ENCODE measurements around the gene PDE4B.

The PDE4B gene

DNA sequence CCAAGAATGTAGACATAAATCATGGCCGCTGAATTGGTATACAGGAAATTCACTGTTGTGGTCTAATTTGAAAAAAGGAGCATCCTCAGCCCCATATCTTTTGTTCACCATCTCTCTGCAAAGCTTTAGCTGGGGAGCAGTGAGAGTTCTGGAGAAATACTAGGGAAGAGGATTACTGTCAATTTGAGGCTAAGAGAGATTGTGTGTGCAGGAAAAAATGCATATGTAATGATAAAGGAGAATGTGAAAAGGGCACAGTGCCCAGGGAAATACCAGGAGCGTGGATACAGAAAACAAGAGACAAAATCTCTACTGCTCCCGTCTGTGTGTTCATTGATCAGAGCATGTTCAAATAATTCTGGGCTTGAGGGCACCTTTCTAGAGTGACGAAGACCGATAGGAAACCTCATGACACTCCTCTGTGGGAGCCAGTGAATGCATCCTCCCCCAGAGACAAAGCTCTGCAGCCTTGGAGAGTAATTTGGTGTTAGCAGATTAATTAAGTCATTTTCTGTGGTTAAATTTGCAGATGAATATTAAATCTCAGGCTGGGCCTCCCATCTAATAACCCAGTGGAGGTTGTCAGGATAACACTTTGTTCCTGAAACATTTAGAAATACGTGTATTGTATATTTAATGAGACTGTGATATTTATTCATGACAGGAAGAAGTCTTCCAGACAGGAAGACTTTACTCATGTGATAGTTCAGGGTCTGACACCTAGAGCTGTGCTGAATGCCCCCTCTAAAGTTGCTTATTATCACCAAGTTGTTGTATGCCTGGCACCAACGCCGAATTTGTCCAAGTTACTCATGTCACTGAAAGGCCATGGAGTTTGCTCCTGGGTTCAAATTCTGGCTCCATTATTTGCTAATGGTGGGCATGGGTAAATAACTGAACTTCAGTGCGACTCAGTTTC, 453.9 kb downstream of the PDE4B start:
- DNase-seq, result no peak

DNA sequence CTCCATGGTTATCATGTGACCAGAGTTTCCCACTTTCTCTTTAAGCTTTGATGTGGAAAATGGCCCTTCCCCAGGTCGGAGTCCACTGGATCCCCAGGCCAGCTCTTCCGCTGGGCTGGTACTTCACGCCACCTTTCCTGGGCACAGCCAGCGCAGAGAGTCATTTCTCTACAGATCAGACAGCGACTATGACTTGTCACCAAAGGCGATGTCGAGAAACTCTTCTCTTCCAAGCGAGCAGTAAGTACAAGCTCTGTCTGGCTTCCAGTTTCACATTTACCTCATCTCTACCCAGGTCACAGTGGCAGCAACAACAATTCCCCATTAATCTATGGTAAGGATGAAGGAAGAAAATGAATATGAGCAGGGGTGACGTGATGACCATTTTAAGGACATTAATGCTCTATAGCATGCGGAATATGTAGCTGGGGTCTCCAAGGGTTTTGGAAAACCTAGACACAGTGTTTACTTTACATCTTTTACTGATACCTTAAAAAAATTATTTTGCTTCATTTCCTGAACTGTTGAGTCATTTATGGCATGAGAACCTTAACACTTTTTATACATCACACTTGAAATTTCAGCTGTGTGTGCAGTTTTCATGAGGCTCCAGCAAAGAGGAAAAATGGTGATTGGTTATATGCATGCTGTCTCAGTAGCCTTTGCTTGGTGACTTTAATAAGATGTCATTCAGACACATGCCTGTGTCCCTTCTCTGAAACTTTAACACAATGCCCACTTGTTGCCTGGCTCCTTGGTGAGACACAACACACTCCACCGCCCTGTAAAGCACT, 454.9 kb downstream of the PDE4B start:
- no peak for DNase-seq

DNA sequence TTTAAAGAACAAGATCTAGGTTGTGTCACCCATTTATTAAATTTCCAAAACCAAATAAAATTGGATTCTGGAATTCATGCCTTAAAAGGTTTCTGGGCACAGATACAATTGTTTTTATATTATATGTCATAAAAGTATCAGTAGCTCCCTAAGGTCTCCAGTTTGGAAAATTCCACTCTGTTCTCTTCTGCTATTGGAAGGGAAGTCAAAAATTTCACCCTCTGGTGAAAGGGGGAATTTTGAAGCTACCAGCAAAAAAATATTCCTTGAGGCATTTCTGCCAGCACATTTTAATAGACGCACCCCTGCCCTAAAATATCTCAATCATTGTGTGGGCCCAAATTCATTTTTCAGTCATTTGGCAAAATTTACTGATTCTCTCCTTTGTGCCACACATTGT, 455.6 kb downstream of the PDE4B start:
- DNase-seq, result no peak

DNA sequence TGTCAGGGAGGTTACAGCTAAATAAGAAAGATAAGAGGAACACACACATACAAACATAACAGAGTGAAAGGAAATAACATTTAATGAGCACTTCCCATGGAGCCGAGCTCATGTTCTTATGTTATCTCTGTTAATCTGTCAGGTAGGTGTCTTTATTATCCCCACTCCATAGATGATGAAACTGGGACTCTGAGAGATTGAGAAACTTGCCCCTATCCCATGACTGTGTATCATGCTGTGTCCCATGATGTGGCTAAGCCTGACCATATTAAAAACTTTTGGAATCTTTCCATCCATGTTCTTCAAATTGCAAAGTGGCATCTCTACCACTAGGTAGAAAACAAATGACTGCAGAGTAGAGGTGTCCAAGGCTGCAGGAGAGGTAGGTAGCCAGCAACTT, 456.1 kb downstream of the PDE4B start:
- DNase-seq, result no peak

DNA sequence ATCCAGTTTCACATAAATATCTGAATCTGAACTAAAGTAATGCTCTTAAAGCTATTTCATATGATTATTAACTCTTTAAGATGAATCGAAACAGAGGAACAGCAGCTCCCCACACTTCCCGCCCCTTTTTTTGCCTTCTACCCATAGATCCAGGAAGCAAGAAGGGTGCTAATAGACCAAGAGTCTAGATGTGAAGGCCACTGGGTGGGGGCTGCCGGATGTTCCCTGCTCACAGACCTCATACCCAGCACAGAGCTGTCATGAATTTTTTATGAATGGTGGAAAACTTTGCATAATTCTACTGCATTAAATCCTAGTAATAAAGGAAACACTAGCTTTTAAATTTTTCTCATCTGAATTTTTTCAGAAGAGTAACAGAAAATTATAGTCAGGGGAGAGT, 457.4 kb downstream of the PDE4B start:
- DNase-seq, result no peak

DNA sequence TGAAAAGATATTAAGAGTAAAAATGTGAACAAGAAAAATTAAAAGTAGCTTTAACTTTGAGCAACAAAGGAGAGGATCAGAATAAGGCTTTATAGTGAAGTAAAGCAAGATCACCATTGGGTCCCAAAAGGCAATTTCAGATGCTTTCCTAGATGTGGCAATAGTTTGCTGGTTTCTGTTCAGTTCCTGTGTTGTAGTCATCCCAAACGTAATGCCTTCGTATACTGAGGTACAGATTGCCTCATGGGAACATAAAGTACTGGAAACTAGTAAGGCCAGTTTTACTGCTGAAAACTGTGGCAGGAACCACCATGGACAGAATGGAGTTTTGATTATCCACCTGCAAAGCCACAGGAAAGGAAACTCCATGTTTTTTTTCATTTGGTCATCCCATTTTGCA, 457.8 kb downstream of the PDE4B start:
- DNase-seq, result no peak

DNA sequence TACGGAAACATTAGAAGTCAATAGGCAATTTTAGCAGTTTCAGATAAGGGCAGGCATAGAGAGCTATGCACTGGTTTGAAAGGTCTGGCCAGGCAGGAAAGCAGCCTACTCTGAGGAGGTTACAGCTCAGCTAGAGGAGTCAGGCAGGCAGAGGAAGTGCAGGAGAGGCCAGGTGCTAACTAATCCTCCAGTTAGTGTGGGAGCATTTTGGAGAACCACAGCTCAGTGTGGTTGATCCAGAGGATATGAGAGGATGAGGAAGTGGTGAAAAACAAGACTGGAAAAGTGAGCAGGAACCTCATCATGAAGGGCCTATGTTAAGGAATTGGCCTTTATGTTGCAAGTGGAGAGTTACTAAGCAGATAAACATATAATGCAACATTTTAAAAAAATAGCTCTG, 458.9 kb downstream of the PDE4B start:
- no peak for DNase-seq

DNA sequence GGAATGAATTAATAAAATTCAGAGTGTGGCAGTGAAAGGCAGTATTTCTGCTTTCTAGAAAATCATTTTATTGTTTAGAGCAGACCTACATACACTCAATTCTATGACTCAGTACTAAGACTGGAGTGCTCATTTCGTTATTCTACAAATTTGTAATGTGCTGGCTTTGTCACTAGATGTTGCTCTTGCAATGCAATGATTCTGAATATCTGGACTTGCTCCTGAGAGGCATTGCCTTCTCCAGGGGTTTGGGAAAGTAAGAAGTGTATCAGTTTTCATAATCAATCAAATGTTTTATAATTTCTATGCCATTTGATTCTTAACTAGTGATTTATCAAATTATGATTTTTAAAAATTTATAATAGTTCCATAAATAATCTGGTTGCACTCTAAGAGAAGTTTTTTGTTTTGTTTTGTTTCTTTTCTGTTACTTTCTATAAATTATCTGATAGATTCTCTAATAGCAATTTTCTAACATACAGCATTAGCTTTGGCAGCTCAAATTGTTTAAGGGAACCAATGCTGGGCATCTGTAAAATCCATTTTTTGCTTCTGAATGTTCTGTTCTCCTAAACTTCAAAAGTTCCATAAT, 460.7 kb downstream of the PDE4B start:
- no peak for DNase-seq

DNA sequence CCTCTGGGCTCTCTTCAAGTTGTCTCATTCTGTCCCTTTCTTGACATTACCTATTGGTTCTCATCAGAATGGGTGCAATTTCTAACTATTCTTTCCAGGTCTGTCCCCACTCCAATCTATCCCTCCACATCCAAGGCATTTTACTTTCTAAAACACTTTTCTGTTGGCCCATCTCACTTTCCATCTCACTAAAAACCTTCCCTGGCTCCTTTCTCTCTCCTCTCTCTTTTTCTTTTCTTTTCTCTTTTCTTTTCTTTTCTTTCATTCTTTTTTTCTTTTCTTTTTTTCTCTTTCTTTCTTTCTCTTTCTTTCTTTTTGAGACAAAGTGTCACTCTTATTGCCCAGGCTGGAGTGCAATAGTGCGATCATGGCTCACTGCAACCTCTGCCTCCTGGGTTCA, 462.1 kb downstream of the PDE4B start:
- DNase-seq, result no peak

DNA sequence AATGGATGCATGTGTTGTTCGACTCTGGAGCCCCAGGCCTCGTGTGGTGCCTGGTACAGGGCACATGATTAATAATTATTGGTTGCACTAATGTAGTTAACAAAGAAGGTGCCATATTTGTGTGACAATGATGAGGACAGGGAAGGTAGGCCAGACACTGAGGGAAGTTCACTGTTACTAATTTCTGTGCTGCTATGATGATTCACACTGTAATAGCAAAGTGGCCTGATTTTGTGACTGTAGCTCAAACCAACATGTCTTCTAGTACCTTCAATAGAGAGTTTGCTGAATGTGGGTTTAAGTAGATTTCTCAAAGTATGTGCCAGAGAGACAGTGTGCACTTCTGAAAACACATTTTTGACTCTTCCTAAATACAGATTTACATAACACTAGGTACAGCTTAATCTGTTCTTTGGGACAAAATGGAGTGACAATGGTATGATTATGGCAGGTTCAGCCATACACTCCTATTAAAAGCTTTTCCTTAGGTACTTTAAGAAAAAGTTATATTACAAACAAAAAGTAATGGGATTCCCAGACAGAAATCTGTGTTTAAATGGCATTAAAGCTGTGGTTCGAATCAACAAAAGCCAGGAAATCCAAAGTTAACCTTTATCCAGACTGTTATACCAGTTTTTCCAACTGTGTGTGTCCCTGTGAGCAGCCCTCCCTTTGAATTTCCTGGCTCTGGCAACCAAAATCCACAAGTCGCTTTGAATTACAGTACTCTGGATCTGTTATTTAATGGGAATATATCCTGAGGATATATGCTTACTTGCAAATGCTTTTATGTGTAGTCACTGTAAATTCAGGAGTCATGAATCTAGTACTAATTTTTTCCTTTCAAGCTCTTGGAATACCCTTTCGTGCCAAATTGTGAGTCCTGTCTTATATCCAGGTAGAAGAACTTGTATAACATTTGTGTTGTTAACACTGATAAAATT, 464.2 kb downstream of the PDE4B start:
- no peak for DNase-seq

DNA sequence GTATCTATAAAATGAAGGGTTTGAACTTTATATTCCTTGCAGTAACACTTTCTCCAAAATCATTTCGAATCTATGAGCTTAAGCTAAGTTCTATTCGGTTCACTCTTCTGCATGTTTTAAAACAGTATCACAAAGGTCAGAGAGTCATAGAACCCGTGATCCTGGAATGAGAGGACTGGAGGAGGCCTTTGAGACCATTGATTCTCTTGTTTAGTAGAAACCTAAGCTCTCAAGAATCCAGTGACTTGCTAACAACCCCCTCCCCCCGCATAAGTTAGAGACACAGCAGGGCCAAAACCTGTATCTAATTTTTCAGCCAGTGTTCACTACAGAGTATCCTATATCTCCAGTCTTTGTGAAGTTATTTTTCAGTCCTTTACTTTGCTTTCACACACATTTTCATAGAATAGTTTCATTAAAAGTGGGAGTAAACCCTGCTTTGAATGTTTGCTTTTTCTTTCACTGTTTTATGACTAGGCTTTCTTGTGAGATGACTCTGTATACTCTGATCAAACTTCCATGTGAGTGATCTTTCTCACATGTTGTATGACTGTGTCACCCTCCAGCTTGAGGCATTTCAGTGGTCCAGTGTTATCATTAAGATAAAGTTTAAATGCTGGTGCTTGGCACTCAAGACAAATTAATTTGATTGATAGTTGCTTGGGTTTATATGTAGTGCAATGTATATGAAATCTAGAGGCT, 465.9 kb downstream of the PDE4B start:
- no peak for DNase-seq

DNA sequence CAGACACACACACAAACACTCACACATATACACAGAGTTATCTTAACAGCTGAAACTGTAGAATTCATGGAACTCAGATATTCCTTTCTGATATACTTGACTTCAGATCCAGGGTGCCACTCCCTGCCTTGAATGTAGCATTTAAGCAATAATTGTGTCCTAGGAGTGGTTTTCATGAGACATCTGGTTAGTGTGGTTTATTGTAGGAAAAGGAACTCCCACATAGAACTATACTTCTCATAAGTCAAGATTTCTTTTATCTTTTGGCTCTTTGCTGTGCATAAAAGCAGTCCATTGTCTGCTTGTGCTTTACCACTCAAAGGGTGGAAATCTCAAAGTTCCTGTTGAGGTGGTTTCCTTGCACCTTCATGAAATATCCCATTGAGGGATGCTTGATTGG, 468.7 kb downstream of the PDE4B start:
- DNase-seq, result no peak

DNA sequence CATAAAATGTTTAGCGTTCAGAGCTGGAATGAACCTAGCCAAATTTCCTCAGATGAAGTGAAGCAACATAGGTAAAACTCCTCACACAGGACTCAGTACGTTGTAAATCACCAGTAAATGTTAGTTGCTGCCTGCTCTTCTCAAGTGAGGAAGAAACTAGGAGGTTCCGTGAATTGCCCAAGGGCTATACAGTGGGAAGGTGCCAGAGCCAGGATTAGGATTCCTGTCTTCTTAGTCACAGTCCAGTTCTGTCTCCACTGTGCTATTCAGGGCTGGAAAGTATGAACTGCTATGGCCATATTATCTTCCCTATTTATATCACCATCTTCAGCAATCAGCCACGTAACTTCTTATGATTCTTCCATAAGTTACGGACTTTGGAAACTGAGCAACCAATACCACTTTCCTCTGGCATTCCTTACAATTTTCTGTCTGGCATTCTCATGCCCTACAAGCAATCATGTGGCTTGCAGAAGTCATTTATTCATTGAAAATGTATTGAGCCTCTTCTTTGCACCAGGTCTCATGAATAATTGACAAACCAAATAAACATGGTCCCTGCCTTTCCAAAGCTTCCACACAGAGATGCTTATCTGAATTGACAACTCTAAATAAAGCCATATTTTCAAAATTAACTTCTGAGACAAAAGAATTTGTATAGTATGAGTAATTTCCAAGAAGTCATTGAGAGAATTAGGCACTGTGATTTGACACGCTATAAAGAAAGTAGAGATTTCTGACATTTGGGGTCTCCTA, 469.7 kb downstream of the PDE4B start:
- no peak for DNase-seq

DNA sequence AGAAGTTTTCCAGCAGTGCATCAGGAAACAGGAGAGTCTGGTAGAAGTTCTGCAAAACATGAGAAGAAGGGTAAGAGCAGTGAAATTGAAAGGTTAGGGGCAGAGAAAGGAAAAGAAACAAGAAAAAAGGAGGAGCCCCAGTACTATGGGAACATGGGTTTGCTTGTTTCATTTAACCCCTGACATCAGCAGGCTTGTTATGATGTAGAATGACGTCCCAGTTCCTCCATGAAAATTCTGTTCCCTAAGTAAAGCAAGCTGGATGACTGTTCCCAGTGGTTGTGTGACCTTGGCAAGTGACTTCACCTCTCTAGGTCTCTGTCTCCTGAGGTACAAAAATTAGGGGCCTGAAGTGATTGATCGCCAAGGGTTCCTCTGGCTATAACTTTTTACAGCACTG, 472.6 kb downstream of the PDE4B start:
- no peak for DNase-seq

DNA sequence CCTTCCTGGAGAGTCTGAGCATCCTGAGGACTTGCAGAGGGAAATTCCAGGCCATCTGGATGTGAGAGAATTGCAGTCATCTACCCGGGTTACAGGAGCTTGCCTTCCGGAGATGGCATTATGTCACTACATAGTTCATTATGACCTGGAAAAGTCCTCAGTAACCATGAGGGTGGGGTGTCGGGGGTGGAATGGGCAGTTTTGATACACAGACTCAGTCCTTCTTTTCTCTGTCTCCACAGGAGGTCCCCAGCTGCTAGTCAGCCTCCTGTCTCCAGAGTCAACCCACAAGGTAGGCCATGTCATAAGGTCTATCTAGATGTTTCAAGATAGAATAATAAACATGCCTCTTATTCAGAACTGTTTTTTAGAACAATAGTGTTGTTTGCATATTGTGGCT, 473.1 kb downstream of the PDE4B start:
- no peak for DNase-seq

DNA sequence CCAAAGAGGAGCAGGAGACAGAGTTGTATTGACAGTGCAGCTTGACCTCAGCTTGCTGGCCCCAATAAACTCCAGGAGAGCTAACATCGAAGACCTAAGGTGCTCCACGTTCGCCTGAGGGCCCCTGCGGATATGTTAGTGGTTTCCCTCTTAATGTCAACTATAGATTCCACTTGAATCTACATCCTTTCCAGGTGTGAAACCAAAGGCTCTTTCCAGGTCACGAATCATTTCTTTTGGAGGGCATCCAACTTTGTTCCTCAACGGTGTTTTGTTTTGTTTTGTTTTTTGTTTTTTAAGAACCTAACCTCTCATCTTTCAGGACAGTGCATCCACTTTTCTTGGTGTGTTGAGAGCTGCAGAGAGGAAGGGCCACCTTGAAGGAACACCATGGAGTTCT, 473.7 kb downstream of the PDE4B start:
- DNase-seq, result peak; percentile 31

DNA sequence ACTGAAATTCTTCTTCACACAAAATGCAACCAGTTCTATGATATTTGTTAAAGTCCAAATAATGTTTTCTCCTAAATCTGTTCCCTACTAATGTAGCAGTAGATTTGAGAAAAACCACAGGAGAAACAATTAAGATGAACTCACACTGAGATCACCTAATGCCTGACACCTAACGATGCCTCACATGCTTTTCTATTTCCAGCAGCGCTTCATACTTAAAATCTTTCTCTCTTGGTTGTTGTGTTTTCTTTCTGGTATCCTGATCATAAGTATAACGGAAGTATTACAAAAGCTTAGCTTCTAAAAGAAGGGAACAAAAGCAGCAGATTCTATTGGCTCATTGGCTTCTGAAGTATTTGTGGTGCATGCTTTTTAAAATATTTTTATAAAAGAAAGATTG, 474.1 kb downstream of the PDE4B start:
- DNase-seq, result no peak

DNA sequence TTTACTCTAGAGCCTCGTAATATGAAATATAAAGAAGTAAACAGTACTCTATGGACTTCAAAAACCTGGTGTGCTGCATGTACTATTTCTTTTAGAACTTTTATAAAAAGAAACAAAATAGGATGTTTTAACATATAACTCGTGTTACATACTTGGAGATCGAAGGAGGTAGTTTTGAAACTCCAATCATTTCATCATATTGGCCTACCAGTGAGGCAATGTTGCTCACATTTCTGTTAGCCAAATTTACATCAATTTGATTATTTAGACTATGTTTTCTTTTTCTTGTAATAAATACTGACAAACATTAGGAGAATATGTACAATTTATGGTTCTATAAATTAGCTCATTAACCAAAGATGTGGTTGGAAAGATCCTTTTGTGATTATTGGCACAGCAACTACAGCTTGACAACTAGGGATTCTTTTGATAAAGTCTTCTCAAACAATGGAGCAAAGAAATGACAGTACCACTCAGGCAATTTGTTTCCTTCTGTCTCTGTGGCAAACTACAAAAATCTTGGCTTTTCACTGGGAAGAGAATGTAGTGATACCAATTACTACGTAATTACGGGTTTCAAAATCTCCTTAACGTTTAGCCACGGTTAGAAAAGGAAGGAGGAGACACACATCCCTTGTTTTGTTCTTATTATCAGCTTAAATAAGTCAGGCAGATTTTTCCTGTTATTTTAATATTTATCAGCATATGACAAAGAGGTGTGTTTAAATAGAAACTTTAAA, 474.7 kb downstream of the PDE4B start:
- DNase-seq, result no peak

DNA sequence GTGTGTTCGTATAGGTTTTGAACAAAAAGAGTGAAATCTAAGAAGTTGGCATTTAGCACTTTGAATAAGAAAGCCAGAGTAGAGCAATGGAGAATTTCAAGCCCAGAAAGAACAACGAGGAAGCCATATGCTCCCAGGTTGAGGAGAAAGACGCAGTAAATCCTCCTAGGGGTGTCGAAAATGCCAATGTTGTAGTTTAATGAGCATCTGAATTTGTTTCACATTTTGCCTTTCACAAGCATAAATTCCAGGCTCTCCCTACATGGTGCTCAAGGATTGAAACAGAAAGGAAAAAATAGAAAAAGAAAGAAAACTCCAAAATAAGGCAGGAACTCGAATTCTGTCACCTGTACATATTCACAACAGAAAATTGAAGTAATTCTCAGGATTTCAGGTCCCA, 476.5 kb downstream of the PDE4B start:
- DNase-seq, result no peak

DNA sequence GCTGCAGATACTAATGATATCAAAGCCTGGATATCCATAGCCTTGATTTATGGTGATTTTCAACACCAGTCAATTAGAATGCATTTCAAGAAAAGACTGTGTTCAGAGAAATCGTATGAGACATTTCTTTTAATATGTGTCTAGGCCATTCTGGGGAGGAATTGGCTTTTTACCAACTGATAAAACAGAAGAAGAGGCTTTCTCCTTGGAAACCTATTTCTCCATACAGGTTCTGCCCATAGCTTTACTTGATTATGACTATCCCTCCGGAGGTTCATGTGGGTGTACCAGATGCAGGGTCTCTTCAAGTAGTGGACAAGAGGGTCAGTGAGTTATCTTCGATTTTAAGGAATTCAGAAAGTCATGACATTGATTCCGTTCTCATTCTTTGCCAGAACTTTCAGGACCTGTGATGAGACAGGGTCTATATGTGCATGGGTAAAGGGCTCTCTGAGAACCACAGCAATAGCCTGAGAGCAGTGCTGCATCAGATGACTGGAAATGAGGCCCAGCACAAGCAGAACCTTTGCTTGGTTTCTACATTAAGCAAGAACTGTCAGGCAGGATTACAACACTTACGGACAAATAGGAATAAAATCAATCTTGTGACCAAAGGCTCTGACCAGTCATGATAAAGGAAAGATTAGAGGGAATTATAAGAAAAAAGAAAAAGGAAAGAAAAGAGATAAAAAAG, 477.6 kb downstream of the PDE4B start:
- DNase-seq, result no peak
